Right lobe of liver (tissue), 4 donors: Measurements from ENCODE around the gene MXI1.

ENCODE experiments used
- POLR2A ChIP-seq: fragments of 450-650 bp; IDR thresholded peaks from one replicate; pipeline ENCODE4 v1.6.1; 2017; ENCODE audit warnings: antibody characterized with exemption, mild to moderate bottlenecking
- TF ChIP-seq, protein P1 (sequence below), 4 donors: fragments of 200-600 bp in 3 of 4; fragments of 450-650 bp in 1 of 4; IDR thresholded peaks; one replicate each; pipeline versions ENCODE4 v1.5.1 to v1.8.0; 2016 to 2022; ENCODE audit warnings: antibody characterized with exemption in 4 of 4, mild to moderate bottlenecking in 2 of 4
- donor health status: DM: no; HTN: no; CAD: no.
- donor health status: DM: no; HTN: no; CAD: no.
- donor health status: DM: no; HTN: yes; CAD: no.

DNA sequence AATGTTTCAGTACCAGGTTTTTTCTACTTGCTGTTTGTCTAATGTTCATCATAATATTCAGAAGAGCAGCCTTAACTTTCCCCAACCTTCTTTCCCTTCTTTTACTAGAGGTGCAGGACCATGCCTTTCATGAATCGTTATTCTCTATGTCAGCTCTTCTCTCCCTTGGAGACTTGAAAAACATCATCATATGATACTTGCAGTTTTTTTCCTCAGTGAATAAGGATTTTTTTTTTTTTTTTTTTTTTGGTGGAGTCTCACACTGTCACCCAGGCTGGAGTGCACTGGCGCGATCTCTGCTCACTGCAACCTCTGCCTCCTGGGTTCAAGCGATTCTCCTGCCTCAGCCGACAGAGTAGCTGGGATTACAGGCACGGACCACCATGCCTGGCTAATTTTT is 67.2 kb downstream of the MXI1 start:
- TF ChIP-seq, protein P1, sequence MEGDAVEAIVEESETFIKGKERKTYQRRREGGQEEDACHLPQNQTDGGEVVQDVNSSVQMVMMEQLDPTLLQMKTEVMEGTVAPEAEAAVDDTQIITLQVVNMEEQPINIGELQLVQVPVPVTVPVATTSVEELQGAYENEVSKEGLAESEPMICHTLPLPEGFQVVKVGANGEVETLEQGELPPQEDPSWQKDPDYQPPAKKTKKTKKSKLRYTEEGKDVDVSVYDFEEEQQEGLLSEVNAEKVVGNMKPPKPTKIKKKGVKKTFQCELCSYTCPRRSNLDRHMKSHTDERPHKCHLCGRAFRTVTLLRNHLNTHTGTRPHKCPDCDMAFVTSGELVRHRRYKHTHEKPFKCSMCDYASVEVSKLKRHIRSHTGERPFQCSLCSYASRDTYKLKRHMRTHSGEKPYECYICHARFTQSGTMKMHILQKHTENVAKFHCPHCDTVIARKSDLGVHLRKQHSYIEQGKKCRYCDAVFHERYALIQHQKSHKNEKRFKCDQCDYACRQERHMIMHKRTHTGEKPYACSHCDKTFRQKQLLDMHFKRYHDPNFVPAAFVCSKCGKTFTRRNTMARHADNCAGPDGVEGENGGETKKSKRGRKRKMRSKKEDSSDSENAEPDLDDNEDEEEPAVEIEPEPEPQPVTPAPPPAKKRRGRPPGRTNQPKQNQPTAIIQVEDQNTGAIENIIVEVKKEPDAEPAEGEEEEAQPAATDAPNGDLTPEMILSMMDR (IDR thresholded peaks at IDR 0.05), result no peak
- no peak for TF ChIP-seq POLR2A
